Measurements from ENCODE around the gene SUSD4.

The SUSD4 gene

GRCh38 chr1:223227486-223228196, 136.3 kb downstream of the SUSD4 start:
- DNase-seq, result no peak

GRCh38 chr1:223227031-223227430, 136.9 kb downstream of the SUSD4 start:
- no peak for DNase-seq

GRCh38 chr1:223226271-223226670, 137.7 kb downstream of the SUSD4 start:
- DNase-seq, result no peak

- no peak for DNase-seq
Measured at GRCh38 chr1:223225481-223225880, 138.5 kb downstream of the SUSD4 start.

GRCh38 chr1:223225061-223225460, 138.9 kb downstream of the SUSD4 start:
- DNase-seq, result no peak

- no peak for DNase-seq
Measured at GRCh38 chr1:223224465-223224864, 139.5 kb downstream of the SUSD4 start.

GRCh38 chr1:223223091-223223995, 140.6 kb downstream of the SUSD4 start:
- no peak for DNase-seq

- DNase-seq, result no peak
Measured at GRCh38 chr1:223222377-223222776, 141.6 kb downstream of the SUSD4 start.

GRCh38 chr1:223221686-223222085, 142.3 kb downstream of the SUSD4 start:
- DNase-seq, result no peak

GRCh38 chr1:223219846-223220610, 143.9 kb downstream of the SUSD4 start:
- no peak for DNase-seq

GRCh38 chr1:223219318-223219635, 144.7 kb downstream of the SUSD4 start:
- DNase-seq, result no peak

- no peak for DNase-seq
Measured at GRCh38 chr1:223217781-223218180, 146.2 kb downstream of the SUSD4 start.

GRCh38 chr1:223216531-223217205, 147.3 kb downstream of the SUSD4 start:
- DNase-seq, result no peak

- DNase-seq, result no peak
Measured at GRCh38 chr1:223216074-223216473, 147.9 kb downstream of the SUSD4 start.

GRCh38 chr1:223215026-223215425, 148.9 kb downstream of the SUSD4 start:
- DNase-seq, result no peak

GRCh38 chr1:223214261-223214807, 149.6 kb downstream of the SUSD4 start:
- no peak for DNase-seq

GRCh38 chr1:223212441-223212840, 151.5 kb downstream of the SUSD4 start:
- DNase-seq, result no peak

GRCh38 chr1:223211323-223211985, 152.5 kb downstream of the SUSD4 start:
- DNase-seq, result no peak

- DNase-seq, result no peak
Measured at GRCh38 chr1:223210788-223211120, 153.2 kb downstream of the SUSD4 start.

GRCh38 chr1:223209992-223210787, 153.8 kb downstream of the SUSD4 start:
- no peak for DNase-seq

- no peak for DNase-seq
Measured at GRCh38 chr1:223209293-223209898, 154.6 kb downstream of the SUSD4 start.
